Ishikawa (cell line): ENCODE results near the gene TTC34.

Source experiments
- CEBPB ChIP-seq: IDR thresholded peaks from 2 replicates; pipeline ENCODE4 v1.6.1; 2012
- CREB1 ChIP-seq: IDR thresholded peaks from 2 replicates; pipeline ENCODE4 v1.6.1; 2012; ENCODE audit warnings: low read depth
- EGR1 ChIP-seq: IDR thresholded peaks from 2 replicates; pipeline ENCODE4 v1.6.1; 2012
- EP300 ChIP-seq: IDR thresholded peaks from 2 replicates; pipeline ENCODE4 v1.6.1; 2012; ENCODE audit warnings: borderline replicate concordance
- FOXM1 ChIP-seq: IDR thresholded peaks from 2 replicates; pipeline ENCODE4 v1.6.1; 2012; ENCODE audit warnings: low read depth, borderline replicate concordance
- NFIC ChIP-seq: IDR thresholded peaks from 2 replicates; pipeline ENCODE4 v1.6.1; 2012
- RAD21 ChIP-seq: IDR thresholded peaks from 2 replicates; pipeline ENCODE4 v1.6.1; 2012; ENCODE audit warnings: low read depth
- REST ChIP-seq: IDR thresholded peaks from 2 replicates; pipeline ENCODE4 v1.6.1; 2012; ENCODE audit warnings: low read depth, mild to moderate bottlenecking
- TAF1 ChIP-seq: IDR thresholded peaks from 2 replicates; pipeline ENCODE4 v1.6.1; 2012; ENCODE audit warnings: low read depth, mild to moderate bottlenecking
- TCF12 ChIP-seq: IDR thresholded peaks from 2 replicates; pipeline ENCODE4 v1.6.1; 2012; ENCODE audit warnings: low read depth
- TEAD4 ChIP-seq: IDR thresholded peaks from 2 replicates; pipeline ENCODE4 v1.6.1; 2012
- USF1 ChIP-seq: IDR thresholded peaks from 2 replicates; pipeline ENCODE4 v1.6.1; 2012
- YY1 ChIP-seq: IDR thresholded peaks from 2 replicates; pipeline ENCODE4 v1.6.1; 2012; ENCODE audit warnings: low read depth
- ZBTB7A ChIP-seq: IDR thresholded peaks from 2 replicates; pipeline ENCODE4 v1.6.1; 2012; ENCODE audit warnings: low read depth
- TF ChIP-seq, protein P1 (sequence below): IDR thresholded peaks from 2 replicates; pipeline ENCODE4 v1.6.1; 2012

TTC34 gene

GRCh38 chr1:2641381-2642130 is 159.9 kb downstream of the TTC34 start:
- TF ChIP-seq USF1, result no peak
- no peak for TF ChIP-seq CREB1
- no peak for TF ChIP-seq TAF1
- no peak for TF ChIP-seq EGR1

GRCh38 chr1:2640626-2641025 is 160.9 kb downstream of the TTC34 start:
- no peak for TF ChIP-seq EP300
- no peak for TF ChIP-seq REST
- TF ChIP-seq TAF1, result no peak
- TF ChIP-seq RAD21, result no peak
- TF ChIP-seq CEBPB, result no peak
- no peak for TF ChIP-seq FOXM1
- no peak for TF ChIP-seq NFIC
- no peak for TF ChIP-seq YY1
- TF ChIP-seq CREB1, result no peak
- TF ChIP-seq, protein P1, sequence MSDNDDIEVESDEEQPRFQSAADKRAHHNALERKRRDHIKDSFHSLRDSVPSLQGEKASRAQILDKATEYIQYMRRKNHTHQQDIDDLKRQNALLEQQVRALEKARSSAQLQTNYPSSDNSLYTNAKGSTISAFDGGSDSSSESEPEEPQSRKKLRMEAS, result no peak
- TF ChIP-seq TCF12, result no peak
- TF ChIP-seq EGR1, result no peak
- no peak for TF ChIP-seq TEAD4

DNA sequence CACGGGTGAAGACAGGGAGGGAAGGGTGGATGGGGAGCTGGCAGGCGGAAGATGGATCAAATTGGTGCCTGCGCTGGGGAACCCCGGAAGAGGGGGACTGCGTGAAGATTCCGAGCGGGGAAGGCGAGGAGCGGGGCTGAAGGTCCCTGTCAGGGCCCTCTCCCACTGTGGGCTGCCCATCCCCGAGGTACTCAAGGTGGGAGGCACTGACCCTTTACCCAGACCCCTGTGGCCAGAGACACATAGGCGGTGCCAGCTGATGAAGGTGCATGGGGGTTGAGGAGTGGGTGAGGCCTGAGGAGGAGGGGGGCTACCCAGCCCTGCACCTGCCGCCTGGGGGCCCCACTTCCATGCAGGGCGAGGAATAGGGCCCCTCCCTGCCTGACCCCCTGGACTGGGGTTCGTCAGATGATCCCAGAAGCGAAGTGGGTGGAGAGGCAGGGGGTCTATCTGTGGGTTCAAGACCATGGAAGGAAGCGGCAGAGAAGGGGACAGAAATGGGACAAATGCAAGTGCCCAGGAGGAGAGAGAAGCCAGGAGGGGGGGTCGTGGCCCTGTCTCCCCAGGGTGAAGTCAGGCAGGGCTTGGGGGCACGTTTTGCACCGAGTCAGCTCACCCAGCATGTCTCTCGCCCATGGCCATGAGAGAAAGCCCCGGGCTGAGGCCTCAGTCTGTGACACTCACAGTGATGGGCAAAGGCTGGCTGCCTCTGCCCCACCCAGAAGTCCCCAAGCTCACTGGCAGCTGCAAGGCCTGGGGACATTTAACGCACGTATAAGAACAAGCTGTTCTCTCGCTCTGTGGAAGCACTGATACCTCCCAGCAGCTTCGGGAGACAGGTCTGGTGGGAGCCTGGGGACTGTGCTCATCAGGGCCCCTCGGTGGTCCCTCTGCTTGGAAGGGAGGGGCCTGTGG is 161.6 kb downstream of the TTC34 start:
- TF ChIP-seq EGR1, result no peak

- TF ChIP-seq REST (no peak), ZBTB7A (no peak), NFIC (no peak), RAD21 (no peak), EGR1 (no peak), EP300 (no peak), CREB1 (no peak), TAF1 (no peak), TEAD4 (no peak), YY1 (no peak), CEBPB (no peak)
- TF ChIP-seq, protein P1, result no peak
These were observed 162.3 kb downstream of the TTC34 start for GRCh38 chr1:2639203-2639602.

- TF ChIP-seq CEBPB, result no peak
These were observed 162.9 kb downstream of the TTC34 start for GRCh38 chr1:2638466-2639115.

DNA sequence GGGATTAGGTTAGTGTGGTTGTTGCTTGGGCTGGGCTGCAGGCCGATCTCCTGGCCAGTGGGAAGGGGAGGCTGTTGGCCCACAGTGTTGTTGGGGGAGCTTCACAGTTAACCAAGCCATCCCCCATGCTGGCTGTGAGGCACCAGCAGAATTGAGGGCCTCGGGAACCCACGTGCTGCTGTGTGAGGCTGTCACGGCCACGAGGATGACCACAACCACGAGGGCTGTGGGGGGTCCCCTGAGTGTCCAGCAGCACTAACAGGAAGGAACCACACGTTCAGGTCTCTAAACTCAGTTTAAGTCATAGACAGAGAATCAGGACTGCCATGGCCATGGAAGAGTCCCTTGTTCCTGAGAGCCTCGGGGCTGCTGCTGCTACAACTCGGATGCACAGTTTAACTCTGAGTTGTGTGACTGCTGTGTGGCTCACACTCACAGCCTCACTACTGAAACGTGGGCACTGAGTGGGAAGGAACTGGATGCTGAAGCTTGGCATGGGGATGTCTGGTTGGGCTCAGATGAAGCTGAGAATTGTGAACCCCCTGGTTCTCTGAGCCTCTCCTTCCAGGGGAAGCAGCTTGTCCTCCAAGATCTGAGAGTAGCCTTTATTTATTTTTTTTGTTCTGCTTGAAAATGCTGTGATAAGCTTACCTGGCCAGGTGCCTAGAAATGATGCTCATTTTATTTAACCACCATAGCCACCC is 163.9 kb downstream of the TTC34 start:
- TF ChIP-seq TEAD4 (no peak), EP300 (no peak)
